Endothelial cell of umbilical vein (primary cell): ENCODE data around the gene BRPF1. TPM values are rescaled to one million over a fixed set of nuclear protein-coding genes. Genes with fewer than 3 reads are reported as not detected.

Source experiments
- BruUV-seq: library from RNA; stranded (reverse); fragments of 400-500 nt; replicated peaks from 2 replicates; lab custom pipeline; 2021; lab: Mats Ljungman, UMichigan
- CTCF ChIA-PET: fragments of 300-600, 350-600 bp; sonication (Branson Sonifier 250); formaldehyde crosslinking; loops from one replicate; lab custom pipeline; 2021; ENCODE audit warnings: antibody characterized with exemption, inconsistent platforms; lab: Charles Lee
- POLR2A ChIA-PET: fragments of 300-600, 350-600 bp; sonication (Branson Sonifier 250); formaldehyde crosslinking; loops from one replicate; lab custom pipeline; 2021; ENCODE audit warnings: antibody characterized with exemption, inconsistent platforms; lab: Charles Lee
- DNase-seq: peaks from one replicate; pipeline ENCODE4 v3.0.0-alpha.2; 2011; ENCODE audit warnings: low read depth, low spot score
- FAIRE-seq: peaks from 2 replicates; lab custom pipeline; 2011; peaks lifted over from hg19 to GRCh38; lab: Jason Lieb, UNC
- H2AFZ ChIP-seq: 2 replicates; pipeline ENCODE4 v1.6.0; 2012; ENCODE audit warnings: low read depth, low read length, control low read depth, inconsistent platforms
- H3K27ac ChIP-seq: 2 replicates; pipeline ENCODE4 v1.5.1; 2011; ENCODE audit warnings: low read depth, mild to moderate bottlenecking, control low read depth, low read length, moderate library complexity; ENCODE audit not compliant: insufficient read depth
- H3K27me3 ChIP-seq, 2 experiments: 2 replicates each; pipeline versions ENCODE4 v1.6.0 to v1.6.1; 2011; ENCODE audit warnings: low read length in 2 of 2, mixed read lengths in 1 of 2; ENCODE audit not compliant: control insufficient read depth in 2 of 2, insufficient read depth in 2 of 2
- H3K36me3 ChIP-seq, 2 experiments: 2 replicates in 1 of 2; 3 replicates in 1 of 2; pipeline ENCODE4 v1.5.1; 2011; ENCODE audit warnings: low read length in 2 of 2, mild to moderate bottlenecking in 1 of 2, moderate library complexity in 1 of 2; ENCODE audit not compliant: control insufficient read depth in 2 of 2, insufficient read depth in 2 of 2; ENCODE audit errors: extremely low read depth in 1 of 2
- H3K4me1 ChIP-seq: 3 replicates; pipeline ENCODE4 v1.5.1; 2011; ENCODE audit warnings: mild to moderate bottlenecking, low read length; ENCODE audit not compliant: control insufficient read depth, insufficient read depth; ENCODE audit errors: extremely low read depth
- H3K4me2 ChIP-seq: 2 replicates; pipeline ENCODE4 v1.6.1; 2011; ENCODE audit warnings: low read length, control low read depth, mixed read lengths; ENCODE audit not compliant: insufficient read depth
- H3K4me3 ChIP-seq, 3 experiments: fragments of 200-600 bp in 1 of 3; sonication (generic), shearing (Covaris generic) in 1 of 3; replicated peaks in 1 of 3; 2 replicates each; pipeline ENCODE4 v1.5.1; 2011 to 2016; ENCODE audit warnings: control low read depth in 3 of 3, low read length in 3 of 3, mild to moderate bottlenecking in 2 of 3, inconsistent platforms in 1 of 3, low read depth in 1 of 3, moderate library complexity in 1 of 3; ENCODE audit not compliant: insufficient read depth in 1 of 3
- H3K79me2 ChIP-seq: 2 replicates; pipeline ENCODE4 v1.6.0; 2012; ENCODE audit warnings: low read length, inconsistent platforms; ENCODE audit not compliant: control insufficient read depth, insufficient read depth
- H3K9ac ChIP-seq: replicated peaks from 2 replicates; pipeline ENCODE3; 2011; ENCODE audit warnings: low read length, control low read depth; ENCODE audit not compliant: insufficient read depth; ENCODE audit errors: extremely low read depth
- H3K9me1 ChIP-seq: replicated peaks from 3 replicates; pipeline ENCODE4 v1.6.0; 2011; ENCODE audit warnings: mild to moderate bottlenecking, low read length; ENCODE audit not compliant: control insufficient read depth, insufficient read depth; ENCODE audit errors: extremely low read depth
- H3K9me3 ChIP-seq: replicated peaks from 2 replicates; pipeline ENCODE4 v1.5.1; 2012; ENCODE audit warnings: low read length, inconsistent platforms; ENCODE audit not compliant: control insufficient read depth, insufficient read depth
- H4K20me1 ChIP-seq: replicated peaks from 2 replicates; pipeline ENCODE3; 2011; ENCODE audit warnings: mild to moderate bottlenecking, low read length; ENCODE audit not compliant: control insufficient read depth, insufficient read depth; ENCODE audit errors: extremely low read depth
- EZH2 ChIP-seq: IDR thresholded peaks from 2 replicates; pipeline ENCODE4 v1.6.1; 2012; ENCODE audit warnings: borderline replicate concordance, low read depth, mild to moderate bottlenecking, moderate library complexity, low read length, inconsistent platforms; ENCODE audit not compliant: severe bottlenecking
- FOS ChIP-seq: IDR thresholded peaks from 2 replicates; pipeline ENCODE4 v1.6.1; 2011; ENCODE audit warnings: mild to moderate bottlenecking, low read length, moderate library complexity, borderline replicate concordance; ENCODE audit not compliant: insufficient read depth
- GATA2 ChIP-seq: IDR thresholded peaks from 2 replicates; pipeline ENCODE4 v1.7.0; 2011; ENCODE audit warnings: low read depth, mild to moderate bottlenecking, moderate library complexity, mixed read lengths, low read length; ENCODE audit not compliant: insufficient read length, insufficient read depth
- JUN ChIP-seq: IDR thresholded peaks from 2 replicates; pipeline ENCODE4 v1.6.1; 2011; ENCODE audit warnings: borderline replicate concordance, low read depth; ENCODE audit not compliant: insufficient read length, insufficient read depth
- MYC ChIP-seq: IDR thresholded peaks from one replicate; pipeline ENCODE4 v1.6.1; 2011; ENCODE audit warnings: mild to moderate bottlenecking, low read depth, low read length
- POLR2A ChIP-seq: IDR thresholded peaks from 2 replicates; pipeline ENCODE4 v1.6.1; 2012; ENCODE audit warnings: low read depth, mild to moderate bottlenecking, control low read depth, low read length
- POLR2AphosphoS5 ChIP-seq: IDR thresholded peaks from 2 replicates; pipeline ENCODE4 v1.6.1; 2012; ENCODE audit warnings: low read depth, mild to moderate bottlenecking, control low read depth, low read length, moderate library complexity; ENCODE audit not compliant: insufficient read depth
- dilution Hi-C: fragments of 300-500 bp; cut with MboI; formaldehyde crosslinking; loops from one replicate; pipeline ENCODE4 v1.15.0; 2019; ENCODE audit warnings: low sequenced_read_pairs; ENCODE audit not compliant: extremely low pct_ligation_motif_present
- intact Hi-C: fragments of 100-400 bp; cut with micrococcal nuclease; formaldehyde crosslinking; loops from one replicate; pipeline ENCODE4 v1.10.0; 2022
- polyA plus RNA-seq, 4 experiments: library from polyadenylated mRNA; depleted of rRNA in 3 of 4; stranded (reverse) in 3 of 4; unstranded in 1 of 4; fragments of >200 nt; gene quantifications; 2 replicates each; pipeline versions ENCODE4 v1.2.1 to v1.2.3, GENCODE V29; 2011 to 2012; ENCODE audit warnings: missing spikeins in 1 of 4
- total RNA-seq: library from RNA; stranded (reverse); gene quantifications from 2 replicates; pipeline ENCODE4 v1.2.3, GENCODE V29; 2021
- TF ChIP-seq, protein P1 (sequence below): IDR thresholded peaks from 2 replicates; pipeline ENCODE4 v1.6.1; 2011; ENCODE audit not compliant: insufficient read depth, insufficient read length
- TF ChIP-seq, protein P2 (sequence below), 2 donors: IDR thresholded peaks; 1 replicate in 1 of 2; 2 replicates in 1 of 2; pipeline ENCODE4 v1.5.1; 2011; ENCODE audit warnings: low read length in 2 of 2, mild to moderate bottlenecking in 2 of 2, moderate library complexity in 2 of 2, control low read depth in 1 of 2, inconsistent platforms in 1 of 2, low read depth in 1 of 2; ENCODE audit not compliant: insufficient read depth in 1 of 2; ENCODE audit errors: extremely low read depth in 1 of 2

The BRPF1 gene
- total and polyA plus RNA-seq, 2 donors (not counting 3 experiments of a cell fraction or from before 2014, with no cell fraction given), result 12.5 to 26.2 TPM

DNA sequence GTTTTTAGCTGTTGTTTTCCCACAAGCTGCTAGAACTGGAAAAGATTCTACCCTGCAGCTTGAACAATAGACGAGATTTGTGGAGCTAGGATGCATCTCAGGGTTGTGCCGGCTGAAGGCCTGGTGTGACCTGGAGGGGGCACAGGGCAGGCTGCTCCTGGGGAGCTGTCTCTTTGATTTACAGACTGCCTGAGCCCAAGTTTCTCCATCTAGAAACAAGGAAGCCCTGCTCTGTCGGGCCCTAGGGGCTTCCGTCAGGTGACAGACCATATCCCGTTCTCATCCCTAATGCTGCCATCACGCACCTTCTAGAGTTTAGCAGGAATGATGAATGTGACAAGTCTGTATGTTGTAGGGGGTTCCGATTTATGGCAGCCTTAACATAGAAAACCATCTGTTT, 35.8 kb upstream of the BRPF1 start:
- BruUV-seq, result no TSS peak

More for the DNA sequence above, 35.8 kb upstream of the BRPF1 start:
- H4K20me1 ChIP-seq, result no peaks in the 10 kb centered on the region
- intact Hi-C loops (no loop called here), dilution Hi-C loops (no loop called here)
- H3K79me2 ChIP-seq, result no peaks in the 10 kb centered on the region
- H3K4me3 ChIP-seq, result no peak overlapping the region
- no peaks in the 10 kb centered on the region for H3K9me1 ChIP-seq
- H3K9ac ChIP-seq, result no peak overlapping the region
- H3K36me3 ChIP-seq, result peaks cover 0 to 35% of the 10 kb centered on the region in 2 experiments
- no peak for FAIRE-seq
- no peak overlapping the region for H2AFZ ChIP-seq
- CTCF ChIA-PET, result no interaction called here
- H3K27me3 ChIP-seq, result no peaks in the 10 kb centered on the region
- H3K4me1 ChIP-seq, result no peaks in the 10 kb centered on the region
- POLR2A ChIA-PET, result no interaction called here
- H3K4me2 ChIP-seq, result no peak overlapping the region
- H3K9me3 ChIP-seq, result no peaks in the 10 kb centered on the region
- no peak overlapping the region for H3K27ac ChIP-seq
- no peak for DNase-seq
- no peak for TF ChIP-seq POLR2AphosphoS5
- no peak for TF ChIP-seq EZH2
- TF ChIP-seq, protein P1, sequence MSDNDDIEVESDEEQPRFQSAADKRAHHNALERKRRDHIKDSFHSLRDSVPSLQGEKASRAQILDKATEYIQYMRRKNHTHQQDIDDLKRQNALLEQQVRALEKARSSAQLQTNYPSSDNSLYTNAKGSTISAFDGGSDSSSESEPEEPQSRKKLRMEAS, result no peak
- TF ChIP-seq JUN, result no peak
- TF ChIP-seq FOS, result no peak
- TF ChIP-seq, protein P2, sequence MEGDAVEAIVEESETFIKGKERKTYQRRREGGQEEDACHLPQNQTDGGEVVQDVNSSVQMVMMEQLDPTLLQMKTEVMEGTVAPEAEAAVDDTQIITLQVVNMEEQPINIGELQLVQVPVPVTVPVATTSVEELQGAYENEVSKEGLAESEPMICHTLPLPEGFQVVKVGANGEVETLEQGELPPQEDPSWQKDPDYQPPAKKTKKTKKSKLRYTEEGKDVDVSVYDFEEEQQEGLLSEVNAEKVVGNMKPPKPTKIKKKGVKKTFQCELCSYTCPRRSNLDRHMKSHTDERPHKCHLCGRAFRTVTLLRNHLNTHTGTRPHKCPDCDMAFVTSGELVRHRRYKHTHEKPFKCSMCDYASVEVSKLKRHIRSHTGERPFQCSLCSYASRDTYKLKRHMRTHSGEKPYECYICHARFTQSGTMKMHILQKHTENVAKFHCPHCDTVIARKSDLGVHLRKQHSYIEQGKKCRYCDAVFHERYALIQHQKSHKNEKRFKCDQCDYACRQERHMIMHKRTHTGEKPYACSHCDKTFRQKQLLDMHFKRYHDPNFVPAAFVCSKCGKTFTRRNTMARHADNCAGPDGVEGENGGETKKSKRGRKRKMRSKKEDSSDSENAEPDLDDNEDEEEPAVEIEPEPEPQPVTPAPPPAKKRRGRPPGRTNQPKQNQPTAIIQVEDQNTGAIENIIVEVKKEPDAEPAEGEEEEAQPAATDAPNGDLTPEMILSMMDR (IDR thresholded peaks at IDR 0.05; ENCODE audit: extremely low read depth in 1 of 2, insufficient read depth in 1 of 2, low read depth in 1 of 2, low read length in 2 of 2), result no peak
- TF ChIP-seq GATA2, result no peak
- TF ChIP-seq MYC, result no peak
- TF ChIP-seq POLR2A, result no peak
